Measurements from ENCODE around the gene SORCS2. TPM values are rescaled to one million over a fixed set of nuclear protein-coding genes. Genes with fewer than 3 reads are reported as not detected.

Gene SORCS2
- total RNA-seq, 1 donor = 0.27 TPM

DNA sequence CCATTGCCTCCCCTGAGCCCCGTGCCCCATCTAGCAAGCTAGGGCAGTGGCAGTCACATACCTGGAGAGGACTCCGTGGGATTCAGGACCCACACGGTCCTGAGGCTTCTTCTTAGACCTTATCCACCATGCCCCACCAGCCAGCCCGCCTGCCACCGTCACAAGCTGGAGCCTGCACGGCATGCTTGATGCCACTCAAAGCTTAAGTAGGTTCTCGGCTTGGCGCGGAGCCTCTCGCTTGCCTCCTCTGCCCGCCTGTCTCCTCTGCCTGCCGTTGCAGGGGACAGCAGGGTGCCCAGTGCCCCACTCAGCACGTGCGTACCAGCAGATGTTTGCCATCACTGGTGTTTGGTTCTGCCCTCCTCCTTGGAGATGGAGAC lies 228.3 kb downstream of the SORCS2 start:
- H3K4me3 ChIP-seq (ENCODE audit: low read depth, low read length) = no peak overlapping the region
- TF ChIP-seq CTCF (IDR thresholded peaks at IDR 0.05; ENCODE audit: insufficient read depth, low read length) = no peak
- no peak for DNase-seq (ENCODE audit: low read depth)

DNA sequence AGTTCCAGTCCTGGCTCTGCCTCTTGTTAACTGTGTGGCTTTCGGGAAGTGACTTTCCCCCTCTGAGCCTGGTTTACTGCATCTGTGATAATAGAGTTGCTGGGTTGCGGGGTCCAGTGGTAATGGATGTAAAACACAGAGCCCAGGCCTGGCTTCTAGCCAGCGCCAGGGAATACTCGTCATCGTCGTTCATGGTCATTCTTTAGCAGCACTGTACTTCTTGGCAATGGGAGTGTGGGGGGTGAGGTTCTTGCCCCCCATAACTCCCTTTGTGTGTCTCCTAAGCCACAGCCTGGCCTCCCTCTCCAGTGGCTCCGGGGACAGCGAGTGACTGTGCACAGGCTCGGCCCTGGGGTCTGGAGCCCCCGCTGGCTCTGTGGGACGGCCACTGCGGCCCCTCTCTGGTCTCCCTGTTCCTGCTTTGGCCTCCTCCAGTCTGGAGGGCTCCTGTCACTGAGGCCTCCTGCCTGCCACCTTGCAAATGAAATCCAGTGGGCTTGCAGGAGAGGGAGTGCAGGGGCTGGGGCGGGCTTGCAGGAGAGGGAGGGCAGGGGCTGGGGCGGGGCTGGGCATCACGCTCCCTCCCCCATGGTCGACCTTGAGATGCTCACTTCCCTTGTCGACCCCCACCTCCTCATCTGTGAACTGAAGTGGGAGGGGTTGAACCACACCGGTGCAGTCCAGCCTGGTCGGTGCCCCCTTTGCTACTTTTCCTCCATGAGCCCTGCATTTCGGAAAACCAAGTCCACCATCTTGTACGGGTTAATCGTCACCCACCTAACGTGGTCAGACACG lies 229.2 kb downstream of the SORCS2 start:
- DNase-seq (ENCODE audit: low read depth) = no peak
- TF ChIP-seq CTCF (IDR thresholded peaks at IDR 0.05; ENCODE audit: insufficient read depth, low read length) = no peak
- H3K4me3 ChIP-seq (ENCODE audit: low read depth, low read length) = no peak overlapping the region

DNA sequence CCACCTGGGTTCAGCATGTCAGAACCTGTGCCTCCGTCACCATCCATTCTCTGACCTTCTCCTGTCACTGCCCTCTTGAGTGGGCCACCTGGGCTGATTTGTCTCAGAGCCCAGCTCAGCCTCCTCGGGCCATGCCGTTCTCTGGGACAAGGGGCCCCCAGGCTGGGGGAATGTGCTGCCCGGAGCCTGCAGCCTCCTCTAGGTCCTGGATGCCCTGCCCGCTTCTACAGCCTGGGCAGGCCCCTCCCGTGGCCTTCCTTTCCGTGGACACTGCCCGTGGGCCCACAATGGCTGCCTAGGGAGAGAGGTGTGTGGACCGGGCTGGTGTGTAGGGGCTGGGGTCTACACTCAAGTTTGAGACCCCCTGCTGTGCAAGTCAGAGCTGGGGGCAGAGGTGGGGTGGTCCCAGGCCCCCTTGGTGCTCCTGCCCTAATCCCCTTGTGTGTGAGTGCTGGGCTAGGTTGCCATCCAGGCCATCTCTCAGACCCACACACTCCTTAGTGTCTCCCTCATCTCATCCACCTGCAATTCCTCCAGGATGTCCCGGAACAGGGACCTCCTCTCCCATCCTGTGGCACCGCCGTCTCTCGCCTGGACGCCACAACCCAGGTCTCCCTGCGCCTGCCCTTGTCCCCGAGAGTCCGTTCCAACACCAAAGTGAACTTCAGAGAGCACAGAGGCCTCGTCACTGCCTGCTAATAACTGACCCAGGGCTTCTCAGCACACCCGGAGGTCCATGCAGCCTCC lies 230.0 kb downstream of the SORCS2 start:
- H3K4me3 ChIP-seq (ENCODE audit: low read depth, low read length) = no peak overlapping the region
- no peak for TF ChIP-seq CTCF (IDR thresholded peaks at IDR 0.05; ENCODE audit: insufficient read depth, low read length)
- DNase-seq (ENCODE audit: low read depth) = no peak

GRCh38 chr4:7422898-7423180 lies 230.5 kb downstream of the SORCS2 start:
- TF ChIP-seq CTCF (IDR thresholded peaks at IDR 0.05; ENCODE audit: insufficient read depth, low read length) = no peak
- H3K4me3 ChIP-seq (ENCODE audit: low read depth, low read length) = no peak overlapping the region
- DNase-seq (ENCODE audit: low read depth) = no peak

DNA sequence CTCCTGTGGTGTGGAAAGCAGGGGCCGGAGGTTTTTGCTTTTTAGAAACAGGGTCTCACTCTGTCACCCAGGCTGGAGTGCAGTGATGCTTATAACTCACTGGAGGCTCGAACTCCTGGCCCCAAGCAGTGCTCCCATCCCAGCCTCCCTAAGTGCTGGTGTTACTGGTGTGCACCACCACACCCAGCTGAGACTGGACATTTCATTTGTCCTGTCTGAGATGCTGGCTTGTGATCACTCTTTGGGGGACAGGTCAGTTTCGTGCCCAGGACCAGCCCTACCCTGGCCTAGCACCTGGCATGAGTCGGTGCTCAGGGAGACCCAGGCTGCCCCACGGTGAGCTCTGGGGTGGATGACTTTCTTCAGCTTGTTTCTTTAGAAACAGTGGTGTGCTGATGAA lies 231.1 kb downstream of the SORCS2 start:
- no peak for TF ChIP-seq CTCF (IDR thresholded peaks at IDR 0.05; ENCODE audit: insufficient read depth, low read length)
- H3K4me3 ChIP-seq (ENCODE audit: low read depth, low read length) = no peak overlapping the region
- DNase-seq (ENCODE audit: low read depth) = no peak

DNA sequence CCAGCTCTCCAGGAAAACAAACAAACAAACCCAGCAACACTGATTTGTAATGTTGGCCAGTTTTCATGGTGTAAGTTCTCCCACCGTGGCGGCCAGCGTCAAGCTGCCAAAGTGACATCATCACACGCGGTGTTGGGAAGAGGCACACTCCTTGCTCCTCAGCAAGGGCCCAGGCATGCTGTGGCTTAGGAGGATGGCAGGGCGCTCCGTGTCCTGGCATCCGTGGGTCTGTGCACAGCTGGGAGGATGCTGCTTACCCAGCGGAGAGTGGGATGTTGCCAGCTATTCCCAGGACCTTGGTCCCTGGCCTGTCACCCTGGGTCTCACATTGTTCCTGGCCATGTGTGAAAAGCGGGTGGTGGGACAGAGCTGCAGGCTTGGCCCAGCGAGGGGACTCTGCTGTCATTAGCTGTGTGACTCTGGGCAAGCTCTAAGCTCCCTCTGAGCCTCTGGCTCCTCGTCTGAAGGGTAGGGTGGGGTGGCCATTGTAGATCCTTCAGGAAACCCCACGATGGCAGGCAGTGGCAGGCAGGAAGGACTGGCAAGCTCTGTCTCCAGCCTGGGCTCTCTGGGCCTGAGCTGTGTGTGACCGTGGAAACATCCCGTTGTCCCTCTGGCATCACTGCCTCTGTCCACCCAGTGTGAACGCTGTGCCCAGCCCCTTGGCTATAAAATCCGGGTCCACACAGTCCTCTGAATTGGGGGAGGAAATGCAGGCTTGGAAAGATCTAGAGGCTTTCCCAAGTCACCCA lies 231.6 kb downstream of the SORCS2 start:
- TF ChIP-seq CTCF (IDR thresholded peaks at IDR 0.05; ENCODE audit: insufficient read depth, low read length) = no peak
- H3K4me3 ChIP-seq (ENCODE audit: low read depth, low read length) = no peak overlapping the region
- no peak for DNase-seq (ENCODE audit: low read depth)
